Activated T-cell treated with anti-CD3 and anti-CD28 coated beads, Interleukin-2, amount 50 U/mL, for 72 hours (primary cell): ENCODE data around the gene ABCA4. TPM values are rescaled to one million over a fixed set of nuclear protein-coding genes. Genes with fewer than 3 reads are reported as not detected.
"Not testable (repeated sequence)": the region's sequence is repeated elsewhere in the genome, so short reads cannot be mapped to it uniquely, and the experiment has no call there.

Experiments
- ATAC-seq, 2 donors: fragments of 150-1000 bp; cut with Tn5 transposase; replicated peaks in 1 of 2; 2 replicates each; pipeline ENCODE4 v1.10.0; 2021; ENCODE audit warnings: moderate library complexity in 2 of 2, mild to moderate bottlenecking in 1 of 2
- DNase-seq, 2 donors: peaks; one replicate each; pipeline ENCODE4 v3.0.0; 2021 to 2022; ENCODE audit warnings: mixed read lengths in 1 of 2
- H3K27ac Mint-ChIP-seq: one replicate; pipeline ENCODE4 v1.8.0; 2022; ENCODE audit warnings: mild to moderate bottlenecking, moderate library complexity, mixed read lengths
- H3K27me3 Mint-ChIP-seq: one replicate; pipeline ENCODE4 v1.8.0; 2022; ENCODE audit warnings: low read depth, mixed read lengths
- H3K36me3 Mint-ChIP-seq, 2 donors: one replicate each; pipeline ENCODE4 v1.8.0; 2022; ENCODE audit warnings: mixed read lengths in 2 of 2, mild to moderate bottlenecking in 1 of 2; ENCODE audit not compliant: insufficient read depth in 2 of 2
- H3K4me1 Mint-ChIP-seq: one replicate; pipeline ENCODE4 v1.8.0; 2022; ENCODE audit warnings: low read depth, mixed read lengths
- H3K4me3 Mint-ChIP-seq, 2 donors: one replicate each; pipeline ENCODE4 v1.8.0; 2022; ENCODE audit warnings: mild to moderate bottlenecking in 2 of 2, mixed read lengths in 2 of 2, moderate library complexity in 2 of 2
- H3K9me3 Mint-ChIP-seq, 2 donors: one replicate each; pipeline ENCODE4 v1.8.0; 2022; ENCODE audit warnings: mixed read lengths in 2 of 2
- total RNA-seq, 2 donors: library from RNA; stranded (reverse); gene quantifications; one replicate each; pipeline ENCODE4 v1.2.3, GENCODE V29; 2022

ABCA4 gene
- total RNA-seq, 2 donors from 2014 or later, result 0.53 to 2.5 TPM

DNA sequence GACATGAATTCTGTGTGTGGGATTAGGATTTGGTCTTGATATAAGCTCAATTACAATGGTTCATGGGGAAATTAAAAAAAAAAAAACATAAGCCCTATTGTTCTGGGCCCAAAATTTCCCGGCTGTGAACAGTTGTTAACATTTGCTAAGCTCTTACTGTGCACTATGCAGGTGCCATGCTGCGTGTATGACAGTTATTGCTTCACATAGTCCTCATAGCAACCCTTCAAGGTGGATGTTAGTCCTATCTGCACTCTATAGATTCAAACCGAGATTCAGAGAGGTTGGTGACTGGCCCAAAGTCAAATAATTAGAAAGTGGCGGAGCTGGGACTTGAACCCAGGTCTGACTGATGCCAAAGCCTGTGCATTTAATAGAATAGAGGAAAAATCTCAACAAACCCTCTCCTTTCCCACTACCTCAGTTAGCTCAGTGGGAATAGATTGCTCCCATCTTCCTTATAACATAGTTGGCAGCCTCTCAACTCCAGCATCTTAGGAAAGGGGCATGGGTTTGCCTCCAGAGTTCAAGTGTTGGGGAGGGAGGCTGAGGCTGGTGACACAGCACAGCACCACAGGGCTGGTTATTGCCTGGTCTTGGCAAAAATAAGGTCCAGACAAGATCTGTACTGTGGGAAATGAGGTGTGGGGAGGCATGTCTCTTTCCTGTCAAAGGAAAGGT lies 156.7 kb downstream of the ABCA4 start:
- H3K27ac Mint-ChIP-seq, result no peak overlapping the region
- H3K4me3 Mint-ChIP-seq, result peak overlapping the region; percentile 20 to 22
- no peaks in the 10 kb centered on the region for H3K36me3 Mint-ChIP-seq
- ATAC-seq, result peak; percentile 30 to 83
- H3K4me1 Mint-ChIP-seq, result peaks cover 16% of the 10 kb centered on the region
- peaks cover 12% of the 10 kb centered on the region for H3K27me3 Mint-ChIP-seq
- DNase-seq, result no peak
- no peaks in the 10 kb centered on the region for H3K9me3 Mint-ChIP-seq

DNA sequence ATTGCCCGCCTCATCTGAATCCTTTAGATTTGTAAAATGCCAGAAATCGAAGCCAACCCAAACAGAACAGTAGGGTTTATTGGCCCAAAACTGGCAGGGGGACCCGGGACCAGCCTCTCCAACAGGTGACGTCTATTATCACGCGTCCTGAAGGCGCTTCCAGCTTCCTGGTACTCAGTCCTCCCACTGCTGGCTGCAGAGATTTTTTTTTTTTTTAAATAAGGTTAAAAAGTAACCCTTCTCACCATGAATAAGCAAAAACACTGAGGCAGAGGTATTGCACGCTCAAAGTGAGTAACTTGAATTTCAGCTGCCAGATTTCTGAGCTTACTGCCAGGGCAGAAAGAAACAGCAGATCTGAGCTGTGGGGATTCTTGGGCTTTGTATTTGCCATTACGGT lies 157.4 kb downstream of the ABCA4 start:
- no peak for ATAC-seq
- Mint-ChIP-seq H3K27ac (no peak overlapping the region), H3K36me3 (no peaks in the 10 kb centered on the region), H3K4me1 (peaks cover 16% of the 10 kb centered on the region), H3K4me3 (no peak overlapping the region), H3K27me3 (peaks cover 16% of the 10 kb centered on the region), H3K9me3 (no peaks in the 10 kb centered on the region)
- no peak for DNase-seq

DNA sequence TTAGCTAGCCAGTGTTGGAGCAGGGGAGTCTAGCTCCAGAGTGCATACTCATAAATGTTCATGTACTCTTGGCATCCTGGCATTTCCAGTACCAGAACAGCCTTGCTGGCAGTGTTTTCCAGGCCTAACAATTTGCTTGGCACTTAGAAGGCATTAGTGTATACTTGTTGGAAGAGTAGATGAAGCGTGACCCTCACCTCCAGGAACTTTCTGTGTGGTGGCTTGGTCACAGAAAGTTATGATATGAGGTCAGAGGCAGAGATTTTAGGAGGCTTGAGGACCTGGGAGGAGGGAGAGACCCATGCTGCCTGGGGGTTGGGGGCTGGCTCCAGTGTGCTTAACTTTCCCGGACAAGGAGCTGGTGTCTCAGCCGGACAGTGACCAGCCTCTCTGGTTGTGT lies 159.0 kb downstream of the ABCA4 start:
- Mint-ChIP-seq H3K9me3 (peaks cover 6% of the 10 kb centered on the region in 2 donors), H3K36me3 (peaks cover 0 to 4% of the 10 kb centered on the region in 2 donors), H3K4me1 (peaks cover 16% of the 10 kb centered on the region), H3K27ac (no peak overlapping the region), H3K4me3 (no peak overlapping the region), H3K27me3 (peaks cover 23% of the 10 kb centered on the region)
- ATAC-seq (no peak), DNase-seq (no peak)

DNA sequence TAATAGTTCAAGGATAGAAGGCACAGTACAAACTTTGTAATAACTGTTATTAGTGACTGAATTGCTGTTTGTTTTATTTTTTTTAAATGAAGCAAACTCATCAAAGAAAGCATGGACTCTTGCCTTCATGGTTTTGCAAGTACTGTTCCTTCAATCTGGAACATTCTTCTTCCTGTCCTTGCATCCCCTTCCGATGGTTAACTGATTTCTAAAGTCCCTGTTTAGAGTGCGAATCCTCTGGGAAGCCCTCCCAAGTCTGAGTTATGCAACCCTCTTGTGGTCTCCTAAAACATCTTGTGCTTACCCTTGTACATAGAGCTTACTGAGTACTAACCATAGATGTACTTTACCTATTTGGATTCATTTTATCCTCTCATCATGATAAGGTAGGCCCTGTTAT lies 159.5 kb downstream of the ABCA4 start:
- H3K36me3 Mint-ChIP-seq, result peaks cover 0 to 4% of the 10 kb centered on the region in 2 donors
- DNase-seq (no peak), ATAC-seq (no peak)
- peaks cover 16% of the 10 kb centered on the region for H3K4me1 Mint-ChIP-seq
- H3K9me3 Mint-ChIP-seq, result peaks cover 9 to 11% of the 10 kb centered on the region in 2 donors
- no peak overlapping the region for H3K27ac Mint-ChIP-seq
- H3K27me3 Mint-ChIP-seq, result peaks cover 23% of the 10 kb centered on the region
- no peak overlapping the region for H3K4me3 Mint-ChIP-seq

DNA sequence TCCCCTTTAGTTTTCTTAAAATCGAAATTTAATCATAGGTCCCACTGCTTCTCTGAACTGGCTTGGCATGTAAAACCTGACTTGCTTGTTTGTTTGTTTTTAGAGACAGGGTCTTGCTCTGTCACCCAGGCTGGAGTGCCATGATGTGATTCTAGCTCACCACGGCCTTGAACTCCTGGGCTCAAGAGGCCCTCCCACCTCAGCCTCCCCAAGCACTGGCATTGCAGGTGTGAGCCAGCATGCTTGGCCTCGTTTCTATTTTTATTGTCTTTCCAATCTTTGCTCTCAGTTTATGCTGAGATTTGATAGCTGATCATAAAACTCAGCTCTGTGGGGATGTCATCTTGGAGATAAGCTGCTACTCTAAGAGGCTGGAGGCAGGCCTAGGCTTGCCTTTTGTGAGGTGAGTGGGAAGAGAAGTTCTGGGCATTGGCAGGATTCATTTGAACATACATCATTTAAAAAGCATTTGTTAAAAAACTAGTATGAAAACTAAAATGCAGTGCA lies 160.3 kb downstream of the ABCA4 start:
- Mint-ChIP-seq H3K27ac (no peak overlapping the region), H3K36me3 (peaks cover 5 to 8% of the 10 kb centered on the region in 2 donors), H3K27me3 (peaks cover 23% of the 10 kb centered on the region), H3K4me3 (no peak overlapping the region), H3K4me1 (peaks cover 17% of the 10 kb centered on the region), H3K9me3 (peaks cover 14 to 15% of the 10 kb centered on the region in 2 donors)
- no peak for ATAC-seq
- no peak for DNase-seq

DNA sequence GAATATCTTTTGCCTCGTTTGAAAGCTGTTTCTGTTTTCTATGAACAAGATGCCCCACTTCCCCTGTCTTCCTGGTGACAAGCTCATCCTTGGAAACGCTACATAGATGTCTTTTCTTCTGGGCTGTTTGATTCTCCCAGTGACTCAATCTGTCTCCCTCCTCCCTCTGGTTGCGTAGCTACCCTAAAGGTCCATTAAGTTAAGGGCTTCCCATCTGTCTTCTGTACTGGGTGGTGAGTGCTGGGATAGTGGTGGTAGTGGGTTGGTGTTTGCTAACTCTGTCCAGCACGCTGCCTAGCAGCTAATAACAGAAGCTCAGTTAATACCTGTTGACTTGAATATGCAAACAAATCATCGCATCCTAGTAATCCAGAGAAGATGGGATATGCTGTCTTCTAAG lies 161.5 kb downstream of the ABCA4 start:
- H3K27ac Mint-ChIP-seq, result no peak overlapping the region
- no peak overlapping the region for H3K4me3 Mint-ChIP-seq
- H3K4me1 Mint-ChIP-seq, result peaks cover 12% of the 10 kb centered on the region
- peaks cover 10 to 15% of the 10 kb centered on the region in 2 donors for H3K36me3 Mint-ChIP-seq
- ATAC-seq (no peak), DNase-seq (no peak)
- H3K9me3 Mint-ChIP-seq, result peaks cover 19 to 22% of the 10 kb centered on the region in 2 donors
- H3K27me3 Mint-ChIP-seq, result peaks cover 23% of the 10 kb centered on the region

DNA sequence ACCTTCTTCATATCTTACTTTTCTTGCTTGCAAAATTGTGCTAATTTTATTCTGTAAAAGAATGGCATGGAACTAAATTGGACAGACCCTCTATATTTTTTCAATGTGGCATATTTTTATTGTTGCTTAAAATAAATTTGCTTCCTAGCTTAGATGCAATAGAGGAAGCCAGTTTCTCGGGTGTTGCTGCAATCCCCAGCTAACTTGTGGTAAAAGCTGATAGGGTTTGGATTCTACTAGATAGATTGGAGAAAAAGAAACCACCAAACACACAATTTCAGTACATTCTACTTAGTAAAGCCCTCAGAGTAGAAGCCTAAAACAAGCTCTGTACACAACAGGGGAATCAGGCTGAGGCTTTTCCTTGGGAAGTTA lies 162.2 kb downstream of the ABCA4 start:
- H3K27me3 Mint-ChIP-seq, result peaks cover 23% of the 10 kb centered on the region
- no peak for DNase-seq
- peaks cover 5% of the 10 kb centered on the region for H3K4me1 Mint-ChIP-seq
- peaks cover 10 to 15% of the 10 kb centered on the region in 2 donors for H3K36me3 Mint-ChIP-seq
- no peak for ATAC-seq
- no peak overlapping the region for H3K27ac Mint-ChIP-seq
- H3K4me3 Mint-ChIP-seq, result no peak overlapping the region
- peaks cover 19 to 22% of the 10 kb centered on the region in 2 donors for H3K9me3 Mint-ChIP-seq

DNA sequence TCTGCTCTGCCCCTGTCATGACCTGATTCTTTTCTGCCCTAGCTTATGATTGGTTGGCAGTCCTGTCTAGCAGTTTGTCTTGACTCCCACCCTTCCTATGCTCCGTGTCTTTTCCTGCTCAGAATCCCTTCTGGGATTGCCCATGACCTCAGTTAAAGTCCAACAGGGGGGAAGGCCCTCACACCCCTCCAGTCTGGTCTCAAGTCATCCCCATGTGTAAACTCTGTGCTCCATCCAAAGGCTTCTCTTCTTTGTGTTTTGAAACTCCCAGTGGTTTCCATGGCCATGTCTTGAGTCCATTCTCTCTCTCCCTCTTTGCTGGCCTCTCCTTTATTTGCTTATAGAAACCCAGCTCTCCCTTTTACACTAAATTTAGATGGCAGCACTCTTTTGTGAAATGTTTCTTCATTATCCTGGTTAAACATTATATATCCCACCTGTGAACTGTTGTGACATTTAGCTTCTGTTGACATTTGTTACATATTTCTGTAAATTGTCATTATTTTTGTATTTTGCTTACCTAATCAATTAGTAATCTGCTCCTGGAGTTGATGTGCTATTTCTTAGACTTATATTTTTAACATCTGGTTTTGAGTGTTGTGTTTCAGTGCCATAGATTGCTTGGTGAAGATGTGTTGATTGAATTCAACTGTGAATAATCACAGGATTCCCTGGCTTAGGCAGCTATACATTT lies 162.8 kb downstream of the ABCA4 start:
- Mint-ChIP-seq H3K36me3 (peaks cover 10 to 15% of the 10 kb centered on the region in 2 donors), H3K27me3 (peaks cover 22% of the 10 kb centered on the region), H3K4me3 (no peak overlapping the region), H3K9me3 (peaks cover 19 to 22% of the 10 kb centered on the region in 2 donors), H3K4me1 (peaks cover 5% of the 10 kb centered on the region), H3K27ac (no peak overlapping the region)
- DNase-seq (no peak), ATAC-seq (no peak)

DNA sequence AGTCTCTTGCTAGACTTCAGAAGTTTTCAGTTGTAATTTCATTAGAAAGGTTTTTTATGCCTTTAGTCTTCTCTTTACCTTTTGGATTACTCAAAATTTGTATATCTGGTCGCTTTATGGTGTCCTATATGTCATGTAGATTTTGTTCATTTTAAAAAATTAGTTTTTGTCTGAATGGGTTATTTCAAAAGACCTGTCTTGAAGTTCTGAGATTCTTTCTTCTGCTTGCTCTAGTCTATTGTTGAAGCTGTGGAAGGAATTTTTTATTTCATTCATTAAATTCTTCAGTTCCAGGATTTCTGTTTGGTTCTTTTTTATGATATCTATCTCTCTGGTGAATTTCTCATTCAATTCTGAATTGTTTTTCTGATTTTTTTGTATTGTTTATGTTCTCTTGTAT lies 165.2 kb downstream of the ABCA4 start:
- no peak for ATAC-seq
- Mint-ChIP-seq H3K4me1 (peaks cover 5% of the 10 kb centered on the region), H3K36me3 (peaks cover 18 to 23% of the 10 kb centered on the region in 2 donors), H3K27me3 (peaks cover 15% of the 10 kb centered on the region), H3K4me3 (no peak overlapping the region), H3K27ac (no peak overlapping the region), H3K9me3 (peaks cover 21 to 33% of the 10 kb centered on the region in 2 donors)
- no peak for DNase-seq

DNA sequence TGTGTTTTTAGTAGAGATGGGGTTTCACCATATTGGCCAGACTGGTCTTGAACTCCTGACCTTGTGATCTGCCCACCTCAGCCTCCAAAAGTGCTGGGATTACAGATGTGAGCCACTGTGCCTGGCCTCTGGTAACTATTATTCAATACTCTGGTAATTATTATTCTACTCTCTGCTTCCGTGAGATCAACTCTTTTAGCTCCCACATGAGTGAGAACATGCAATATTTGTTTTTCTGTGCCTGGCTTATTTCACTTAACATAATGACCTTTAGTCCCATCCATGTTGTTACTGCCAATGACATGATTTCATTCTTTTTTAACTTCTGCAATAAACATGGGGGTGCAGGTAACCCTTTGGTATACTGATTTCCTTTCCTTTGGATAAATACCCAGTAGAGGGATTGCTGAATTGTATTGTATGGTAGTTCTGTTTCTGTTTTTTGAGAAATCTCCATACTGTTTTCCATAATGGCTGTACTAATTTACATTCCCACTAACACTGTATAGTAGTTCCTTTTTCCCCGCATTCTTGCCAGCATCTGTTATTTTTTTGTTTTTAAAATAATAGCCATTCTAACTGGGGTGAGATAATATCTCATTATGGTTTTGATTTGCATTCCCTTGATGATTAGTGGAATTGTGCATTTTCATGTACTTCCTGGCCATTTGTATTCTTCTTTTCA lies 173.8 kb downstream of the ABCA4 start:
- not testable (repeated sequence) for H3K4me1 Mint-ChIP-seq, H3K27me3 Mint-ChIP-seq, DNase-seq, H3K36me3 Mint-ChIP-seq, ATAC-seq, H3K4me3 Mint-ChIP-seq
- Mint-ChIP-seq H3K27ac (peak overlapping the region; percentile 41), H3K9me3 (peaks cover 7 to 12% of the 10 kb centered on the region in 2 donors)

Other genes starting within 250 kb of the ABCA4 start
- gene DNTTIP2, start 241.9 kb downstream of the ABCA4 start, total RNA-seq, result 10 to 100 TPM; 75.7 to 85.0 TPM
- 10 to 100 TPM; 22.6 to 30.5 TPM for gene GCLM, start 211.7 kb downstream of the ABCA4 start, total RNA-seq
- 1 to 10 TPM; 1.3 to 1.8 TPM for gene ARHGAP29, start 116.4 kb upstream of the ABCA4 start, total RNA-seq